Calu3 (cell line): ENCODE results near the gene FCRL6. TPM values are rescaled to one million over a fixed set of nuclear protein-coding genes. Genes with fewer than 3 reads are reported as not detected.

ENCODE experiments used
- BruUV-seq: library from RNA; stranded (reverse); fragments of 400-500 nt; replicated peaks from 2 replicates; lab custom pipeline; 2021; lab: Mats Ljungman, UMichigan
- CTCF ChIA-PET: fragments of 300-600 bp; sonication (Branson Sonifier 250); formaldehyde crosslinking; loops from one replicate; lab custom pipeline; 2022; ENCODE audit warnings: antibody characterized with exemption; lab: Charles Lee
- DNase-seq: peaks from one replicate; pipeline ENCODE4 v3.0.0; 2022
- H3K27ac Mint-ChIP-seq: one replicate; pipeline ENCODE4 v1.8.0; 2022; ENCODE audit warnings: mixed read lengths; ENCODE audit not compliant: unreplicated experiment
- H3K27me3 Mint-ChIP-seq: one replicate; pipeline ENCODE4 v1.8.0; 2022; ENCODE audit warnings: mixed read lengths; ENCODE audit not compliant: unreplicated experiment
- H3K36me3 Mint-ChIP-seq: one replicate; pipeline ENCODE4 v1.8.0; 2022; ENCODE audit warnings: mild to moderate bottlenecking, moderate library complexity, mixed read lengths; ENCODE audit not compliant: insufficient read depth, unreplicated experiment
- H3K4me1 Mint-ChIP-seq: one replicate; pipeline ENCODE4 v1.8.0; 2022; ENCODE audit warnings: mild to moderate bottlenecking, low read depth, mixed read lengths; ENCODE audit not compliant: unreplicated experiment
- H3K4me3 Mint-ChIP-seq: one replicate; pipeline ENCODE4 v1.8.0; 2022; ENCODE audit warnings: mild to moderate bottlenecking, low read depth, moderate library complexity, mixed read lengths; ENCODE audit not compliant: unreplicated experiment
- H3K9me3 Mint-ChIP-seq: one replicate; pipeline ENCODE4 v1.8.0; 2022; ENCODE audit warnings: low read depth, mixed read lengths; ENCODE audit not compliant: unreplicated experiment
- CTCF ChIP-seq: fragments of 200-600 bp; IDR thresholded peaks from one replicate; pipeline ENCODE4 v1.8.0; 2022; ENCODE audit warnings: antibody characterized with exemption; ENCODE audit not compliant: unreplicated experiment
- intact Hi-C: fragments of 100-400 bp; cut with micrococcal nuclease; formaldehyde crosslinking; loops from one replicate; pipeline ENCODE4 v1.10.0; 2022; ENCODE audit not compliant: unreplicated experiment
- total RNA-seq: library from RNA; stranded (reverse); gene quantifications from 2 replicates; pipeline ENCODE4 v1.2.3, GENCODE V29; 2022

FCRL6 gene
- total RNA-seq, 1 experiment from 2014 or later: not detected

- intact Hi-C loops: loop anchor here (2.0 to 10.0 kb wide), 3 partner anchors 580 to 656 kb away; no protein-coding TSS in a partner anchor
- BruUV-seq: no TSS peak
- peak; percentile 57 for TF ChIP-seq CTCF
- Mint-ChIP-seq H3K27ac (no peak overlapping the region), H3K27me3 (peaks cover 14% of the 10 kb centered on the region), H3K9me3 (no peaks in the 10 kb centered on the region), H3K4me3 (no peak overlapping the region), H3K36me3 (no peaks in the 10 kb centered on the region), H3K4me1 (peaks cover 13% of the 10 kb centered on the region)
- CTCF ChIA-PET: interaction anchor here (0.8 to 1.7 kb wide), 8 partner anchors 9 to 576 kb away, joined by 3 to 10 read pairs (median 4); partner anchors contain the start of gene DUSP23
- peak; percentile 43 for DNase-seq
Observed at GRCh38 chr1:159790237-159790917, 11.8 kb upstream of the FCRL6 start.

- intact Hi-C loops: loop anchor here (2.0 to 10.0 kb wide), 3 partner anchors 580 to 656 kb away; no protein-coding TSS in a partner anchor
- H3K27ac Mint-ChIP-seq: no peak overlapping the region
- H3K4me3 Mint-ChIP-seq: no peak overlapping the region
- no peak for TF ChIP-seq CTCF
- no peaks in the 10 kb centered on the region for H3K36me3 Mint-ChIP-seq
- BruUV-seq: no TSS peak
- H3K27me3 Mint-ChIP-seq: peaks cover 14% of the 10 kb centered on the region
- H3K4me1 Mint-ChIP-seq: peaks cover 13% of the 10 kb centered on the region
- CTCF ChIA-PET: no interaction called here
- no peaks in the 10 kb centered on the region for H3K9me3 Mint-ChIP-seq
- DNase-seq: no peak
Observed at GRCh38 chr1:159791031-159791430, 11.1 kb upstream of the FCRL6 start.

- no TSS peak for BruUV-seq
- no peak overlapping the region for H3K27ac Mint-ChIP-seq
- H3K9me3 Mint-ChIP-seq: no peaks in the 10 kb centered on the region
- H3K4me3 Mint-ChIP-seq: no peak overlapping the region
- intact Hi-C loops: loop anchor here (2.0 to 10.0 kb wide), 3 partner anchors 581 to 657 kb away; no protein-coding TSS in a partner anchor
- peaks cover 13% of the 10 kb centered on the region for H3K4me1 Mint-ChIP-seq
- no peak for DNase-seq
- no peaks in the 10 kb centered on the region for H3K36me3 Mint-ChIP-seq
- TF ChIP-seq CTCF: no peak
- H3K27me3 Mint-ChIP-seq: peaks cover 14% of the 10 kb centered on the region
- CTCF ChIA-PET: no interaction called here
Observed at GRCh38 chr1:159791461-159791860, 10.7 kb upstream of the FCRL6 start.

GRCh38 chr1:159795534-159795933 is 6.6 kb upstream of the FCRL6 start:
- Mint-ChIP-seq H3K4me1 (peaks cover 8% of the 10 kb centered on the region), H3K4me3 (no peak overlapping the region), H3K36me3 (no peaks in the 10 kb centered on the region), H3K9me3 (no peaks in the 10 kb centered on the region), H3K27me3 (peaks cover 16% of the 10 kb centered on the region), H3K27ac (no peak overlapping the region)
- no TSS peak for BruUV-seq
- intact Hi-C loops: loop anchor here (10.0 kb wide), 1 partner anchor 661 kb away; no protein-coding TSS in a partner anchor
- no peak for TF ChIP-seq CTCF
- no peak for DNase-seq
- CTCF ChIA-PET: no interaction called here
